Cerebellar cortex (tissue), 1 donor: ENCODE measurements around the gene SEMA3D.

ENCODE experiments used
- DNase-seq: peaks from one replicate; pipeline ENCODE4 v3.0.0-alpha.2; 2015; ENCODE audit warnings: low spot score

The SEMA3D gene

GRCh38 chr7:85079434-85079833 is 107.4 kb downstream of the SEMA3D start:
- DNase-seq, result no peak

- no peak for DNase-seq
These were observed 108.7 kb downstream of the SEMA3D start for GRCh38 chr7:85078181-85078580.

GRCh38 chr7:85075864-85076263 is 111.0 kb downstream of the SEMA3D start:
- no peak for DNase-seq

GRCh38 chr7:85074992-85075391 is 111.9 kb downstream of the SEMA3D start:
- DNase-seq, result no peak

GRCh38 chr7:85074016-85074415 is 112.8 kb downstream of the SEMA3D start:
- DNase-seq, result no peak

GRCh38 chr7:85070967-85071628 is 115.8 kb downstream of the SEMA3D start:
- DNase-seq, result no peak

GRCh38 chr7:85068799-85069198 is 118.1 kb downstream of the SEMA3D start:
- DNase-seq, result no peak

GRCh38 chr7:85067371-85067770 is 119.5 kb downstream of the SEMA3D start:
- DNase-seq, result no peak

GRCh38 chr7:85065888-85066485 is 120.9 kb downstream of the SEMA3D start:
- DNase-seq, result no peak

GRCh38 chr7:85065306-85065705 is 121.5 kb downstream of the SEMA3D start:
- no peak for DNase-seq

- no peak for DNase-seq
These were observed 124.2 kb downstream of the SEMA3D start for GRCh38 chr7:85062651-85063050.

- no peak for DNase-seq
These were observed 125.4 kb downstream of the SEMA3D start for GRCh38 chr7:85061456-85061855.

GRCh38 chr7:85060696-85061095 is 126.2 kb downstream of the SEMA3D start:
- no peak for DNase-seq

- no peak for DNase-seq
These were observed 130.9 kb downstream of the SEMA3D start for GRCh38 chr7:85055906-85056305.

- no peak for DNase-seq
These were observed 131.7 kb downstream of the SEMA3D start for GRCh38 chr7:85055196-85055595.

- DNase-seq, result no peak
These were observed 132.6 kb downstream of the SEMA3D start for GRCh38 chr7:85054306-85054705.

- no peak for DNase-seq
These were observed 134.0 kb downstream of the SEMA3D start for GRCh38 chr7:85052894-85053293.

- no peak for DNase-seq
These were observed 134.7 kb downstream of the SEMA3D start for GRCh38 chr7:85052056-85052737.

GRCh38 chr7:85046534-85046933 is 140.3 kb downstream of the SEMA3D start:
- no peak for DNase-seq

GRCh38 chr7:85041605-85042216 is 145.1 kb downstream of the SEMA3D start:
- DNase-seq, result peak; percentile 57

GRCh38 chr7:85039196-85039923 is 147.5 kb downstream of the SEMA3D start:
- DNase-seq, result no peak

- DNase-seq, result no peak
These were observed 148.4 kb downstream of the SEMA3D start for GRCh38 chr7:85038466-85038865.
